ENCODE measurements around the gene GALNT18.

GALNT18 gene

GRCh38 chr11:11468954-11469353 is 152.9 kb downstream of the GALNT18 start:
- H3K4me3 ChIP-seq (ENCODE audit: low read length) = no peak overlapping the region
- TF ChIP-seq, protein P1, sequence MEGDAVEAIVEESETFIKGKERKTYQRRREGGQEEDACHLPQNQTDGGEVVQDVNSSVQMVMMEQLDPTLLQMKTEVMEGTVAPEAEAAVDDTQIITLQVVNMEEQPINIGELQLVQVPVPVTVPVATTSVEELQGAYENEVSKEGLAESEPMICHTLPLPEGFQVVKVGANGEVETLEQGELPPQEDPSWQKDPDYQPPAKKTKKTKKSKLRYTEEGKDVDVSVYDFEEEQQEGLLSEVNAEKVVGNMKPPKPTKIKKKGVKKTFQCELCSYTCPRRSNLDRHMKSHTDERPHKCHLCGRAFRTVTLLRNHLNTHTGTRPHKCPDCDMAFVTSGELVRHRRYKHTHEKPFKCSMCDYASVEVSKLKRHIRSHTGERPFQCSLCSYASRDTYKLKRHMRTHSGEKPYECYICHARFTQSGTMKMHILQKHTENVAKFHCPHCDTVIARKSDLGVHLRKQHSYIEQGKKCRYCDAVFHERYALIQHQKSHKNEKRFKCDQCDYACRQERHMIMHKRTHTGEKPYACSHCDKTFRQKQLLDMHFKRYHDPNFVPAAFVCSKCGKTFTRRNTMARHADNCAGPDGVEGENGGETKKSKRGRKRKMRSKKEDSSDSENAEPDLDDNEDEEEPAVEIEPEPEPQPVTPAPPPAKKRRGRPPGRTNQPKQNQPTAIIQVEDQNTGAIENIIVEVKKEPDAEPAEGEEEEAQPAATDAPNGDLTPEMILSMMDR (IDR thresholded peaks at IDR 0.05; ENCODE audit: insufficient read depth, low read depth, low read length, missing control alignments) = no peak
- DNase-seq (ENCODE audit: low read depth) = no peak

DNA sequence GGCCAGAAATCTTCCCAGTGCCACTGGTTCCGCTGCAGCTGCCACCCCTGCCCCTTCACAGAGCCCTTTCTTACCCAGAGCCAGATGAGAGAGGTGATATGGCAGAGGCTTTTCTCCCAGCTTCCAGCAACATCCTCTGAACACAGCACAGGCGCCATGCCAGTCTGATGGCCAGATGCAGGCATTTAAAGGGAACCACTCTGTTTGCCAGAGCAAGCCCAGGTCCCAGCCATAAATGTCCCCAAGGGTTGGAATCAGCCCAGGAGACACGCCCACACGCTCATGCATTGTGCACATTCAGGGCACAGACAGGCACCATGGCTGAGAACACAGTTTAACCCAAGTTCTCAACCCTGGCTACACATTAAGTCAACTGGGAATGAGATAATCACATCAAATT is 154.5 kb downstream of the GALNT18 start:
- TF ChIP-seq, protein P1 (IDR thresholded peaks at IDR 0.05; ENCODE audit: insufficient read depth, low read depth, low read length, missing control alignments) = no peak
- H3K4me3 ChIP-seq (ENCODE audit: low read length) = no peak overlapping the region
- no peak for DNase-seq (ENCODE audit: low read depth)

DNA sequence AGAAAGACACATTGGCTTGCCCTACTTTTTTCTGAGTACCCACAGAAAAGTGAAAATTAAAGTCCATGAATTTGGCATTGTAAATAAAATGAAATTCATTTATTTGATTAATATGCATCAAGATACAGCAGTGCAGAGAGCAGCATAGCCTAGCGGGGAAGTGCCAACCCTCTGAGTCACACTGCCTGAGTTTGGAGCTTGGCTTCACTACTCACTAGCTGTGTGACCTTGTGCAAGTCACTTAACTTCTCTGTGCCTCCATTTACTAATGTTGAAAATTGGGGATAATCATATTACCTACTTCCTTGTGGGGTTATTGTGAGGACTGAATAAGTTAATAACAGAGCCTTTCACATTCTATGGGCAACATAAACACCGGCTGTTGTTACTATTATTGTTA is 157.2 kb downstream of the GALNT18 start:
- DNase-seq (ENCODE audit: low read depth) = peak; percentile 35
- TF ChIP-seq, protein P1 (IDR thresholded peaks at IDR 0.05; ENCODE audit: insufficient read depth, low read depth, low read length, missing control alignments) = no peak
- H3K4me3 ChIP-seq (ENCODE audit: low read length) = no peak overlapping the region

GRCh38 chr11:11463405-11463804 is 158.4 kb downstream of the GALNT18 start:
- TF ChIP-seq, protein P1 (IDR thresholded peaks at IDR 0.05; ENCODE audit: insufficient read depth, low read depth, low read length, missing control alignments) = no peak
- DNase-seq (ENCODE audit: low read depth) = no peak
- no peak overlapping the region for H3K4me3 ChIP-seq (ENCODE audit: low read length)

DNA sequence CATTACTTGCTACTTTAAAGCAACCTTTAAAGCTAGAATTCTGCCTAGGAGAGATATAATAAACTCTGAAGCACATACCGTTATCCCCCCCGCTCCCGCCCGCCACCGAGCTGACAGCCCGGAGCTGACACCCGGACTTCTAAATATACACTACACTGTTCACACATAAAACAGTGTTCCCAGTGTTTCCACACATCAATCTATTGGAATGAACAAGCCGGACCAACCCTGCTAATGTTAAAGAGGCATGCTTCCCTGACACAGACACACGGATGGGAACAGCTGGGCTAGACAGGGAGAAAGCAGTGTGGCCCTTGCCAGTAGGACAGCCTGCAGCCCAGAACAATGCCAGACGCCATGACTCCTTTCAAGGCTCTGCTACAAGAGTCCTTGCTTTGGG is 160.3 kb downstream of the GALNT18 start:
- TF ChIP-seq, protein P1 (IDR thresholded peaks at IDR 0.05; ENCODE audit: insufficient read depth, low read depth, low read length, missing control alignments) = no peak
- no peak for DNase-seq (ENCODE audit: low read depth)
- no peak overlapping the region for H3K4me3 ChIP-seq (ENCODE audit: low read length)

DNA sequence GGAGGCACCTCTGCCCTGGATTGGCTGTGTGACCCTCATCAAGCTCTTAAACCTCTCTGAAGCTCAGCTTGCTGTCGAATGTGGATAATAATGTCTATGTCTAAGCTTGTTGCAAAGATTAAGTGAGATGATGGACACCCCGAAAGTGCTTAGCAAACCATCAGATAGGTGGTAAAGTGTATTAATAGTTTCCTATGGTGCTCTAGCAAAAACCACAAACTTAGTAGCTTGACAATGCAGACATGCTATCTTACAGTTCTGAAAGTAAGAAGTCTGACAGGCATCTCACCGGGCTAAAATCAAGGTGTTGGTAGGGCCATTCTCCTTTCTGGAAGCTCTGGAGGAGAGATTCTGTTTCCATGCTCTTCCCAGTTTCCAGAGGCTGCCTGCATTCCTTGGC is 162.2 kb downstream of the GALNT18 start:
- DNase-seq (ENCODE audit: low read depth) = no peak
- TF ChIP-seq, protein P1 (IDR thresholded peaks at IDR 0.05; ENCODE audit: insufficient read depth, low read depth, low read length, missing control alignments) = no peak
- no peak overlapping the region for H3K4me3 ChIP-seq (ENCODE audit: low read length)

GRCh38 chr11:11458485-11458884 is 163.3 kb downstream of the GALNT18 start:
- TF ChIP-seq, protein P1 (IDR thresholded peaks at IDR 0.05; ENCODE audit: insufficient read depth, low read depth, low read length, missing control alignments) = no peak
- H3K4me3 ChIP-seq (ENCODE audit: low read length) = no peak overlapping the region
- DNase-seq (ENCODE audit: low read depth) = no peak

All from epithelial cell of esophagus (primary cell).